ENCODE measurements around the gene LCN12.

GRCh38 chr9:136981588-136982231 is 29.6 kb downstream of the LCN12 start:
- no peak for TF ChIP-seq TAF1 (IDR thresholded peaks at IDR 0.05; ENCODE audit: low read depth, low read length)
- no peak for TF ChIP-seq POLR2A (IDR thresholded peaks at IDR 0.05; ENCODE audit: low read depth, low read length)
- no peak for TF ChIP-seq POLR2AphosphoS5 (IDR thresholded peaks at IDR 0.05; ENCODE audit: low read depth, low read length)
- no peak for TF ChIP-seq PAX5 (IDR thresholded peaks at IDR 0.05; ENCODE audit: insufficient read depth, low read length, severe bottlenecking)
- no peak for TF ChIP-seq POU2F2 (IDR thresholded peaks at IDR 0.05; ENCODE audit: low read depth, low read length)

All from GM12891 (cell line).